HEK293 (cell line): ENCODE data around the gene TPI1.

ENCODE experiments used
- CTCF ChIA-PET: fragments of 350-600 bp; formaldehyde crosslinking; extraction: SDS; loops from one replicate; lab custom pipeline; 2021; ENCODE audit warnings: antibody characterized with exemption; lab: Yijun Ruan, JAX
- POLR2A ChIA-PET: fragments of 300-600 bp; formaldehyde crosslinking; extraction: SDS; loops from one replicate; lab custom pipeline; 2020; ENCODE audit warnings: antibody characterized with exemption, inconsistent platforms; lab: Yijun Ruan, JAX
- H3K27ac ChIP-seq: fragments of 200-500 bp; sonication (Bioruptor generic); 2 replicates; pipeline ENCODE4 v1.5.1; 2014; ENCODE audit warnings: low read depth, low read length, control low read depth, inconsistent platforms; ENCODE audit errors: extremely low read depth
- H3K36me3 ChIP-seq, 2 experiments: fragments of 200-500 bp in 1 of 2; sonication (Bioruptor generic) in 1 of 2; 1 replicate in 1 of 2; 2 replicates in 1 of 2; pipeline ENCODE4 v1.5.1; 2014 to 2017; ENCODE audit warnings: inconsistent platforms in 2 of 2, low read length in 2 of 2; ENCODE audit not compliant: control insufficient read depth in 2 of 2, insufficient read depth in 1 of 2
- H3K4me1 ChIP-seq: fragments of 200-500 bp; sonication (Bioruptor generic); 2 replicates; pipeline ENCODE4 v1.5.1; 2014; ENCODE audit warnings: mild to moderate bottlenecking, low read length, inconsistent platforms; ENCODE audit not compliant: control insufficient read depth, insufficient read depth
- H3K4me3 ChIP-seq: 2 replicates; pipeline ENCODE4 v1.5.1; 2011; ENCODE audit warnings: low read depth, mild to moderate bottlenecking, control low read depth, low read length, moderate library complexity
- H3K9me3 ChIP-seq: fragments of 200-500 bp; sonication (Bioruptor generic); 2 replicates; pipeline ENCODE4 v1.5.1; 2014; ENCODE audit warnings: low read depth, low read length, inconsistent platforms; ENCODE audit not compliant: control insufficient read depth, insufficient read depth
- BCL11B ChIP-seq: fragments of 450-650 bp; formaldehyde crosslinking; IDR thresholded peaks from 2 replicates; pipeline ENCODE4 v1.5.1; 2016; ENCODE audit warnings: low read depth, missing biosample characterization, missing genetic modification characterization
- CTCF ChIP-seq: fragments of 450-650 bp; formaldehyde crosslinking; IDR thresholded peaks from 2 replicates; pipeline ENCODE4 v1.5.1; 2016; ENCODE audit warnings: missing biosample characterization, missing genetic modification characterization
- GLIS1 ChIP-seq: fragments of 450-650 bp; formaldehyde crosslinking; IDR thresholded peaks from 2 replicates; pipeline ENCODE4 v1.5.1; 2016; ENCODE audit warnings: missing biosample characterization, missing genetic modification characterization
- GLIS2 ChIP-seq: fragments of 450-650 bp; formaldehyde crosslinking; IDR thresholded peaks from 2 replicates; pipeline ENCODE4 v1.5.1; 2016; ENCODE audit warnings: missing biosample characterization, missing genetic modification characterization
- KLF7 ChIP-seq: fragments of 450-650 bp; formaldehyde crosslinking; IDR thresholded peaks from 2 replicates; pipeline ENCODE4 v1.5.1; 2016; ENCODE audit warnings: missing biosample characterization, missing genetic modification characterization, borderline replicate concordance
- MZF1 ChIP-seq: fragments of 450-650 bp; formaldehyde crosslinking; IDR thresholded peaks from 2 replicates; pipeline ENCODE4 v1.5.1; 2017; ENCODE audit warnings: missing biosample characterization, missing genetic modification characterization, borderline replicate concordance
- REPIN1 ChIP-seq: fragments of 450-650 bp; formaldehyde crosslinking; IDR thresholded peaks from 2 replicates; pipeline ENCODE4 v1.5.1; 2017; ENCODE audit warnings: missing biosample characterization, missing genetic modification characterization, low read depth
- YY1 ChIP-seq: fragments of 450-650 bp; formaldehyde crosslinking; IDR thresholded peaks from 2 replicates; pipeline ENCODE4 v1.5.1; 2018; ENCODE audit warnings: missing biosample characterization, missing genetic modification characterization
- ZBTB1 ChIP-seq: fragments of 450-650 bp; formaldehyde crosslinking; IDR thresholded peaks from 2 replicates; pipeline ENCODE4 v1.5.1; 2016; ENCODE audit warnings: missing biosample characterization, missing genetic modification characterization
- ZBTB11 ChIP-seq: fragments of 450-650 bp; formaldehyde crosslinking; conservative IDR thresholded peaks from 2 replicates; pipeline ENCODE4 v1.5.1; 2016; ENCODE audit warnings: low read depth, missing biosample characterization, missing genetic modification characterization
- ZBTB17 ChIP-seq: fragments of 450-650 bp; formaldehyde crosslinking; IDR thresholded peaks from 2 replicates; pipeline ENCODE4 v1.5.1; 2016; ENCODE audit warnings: missing biosample characterization, missing genetic modification characterization
- ZBTB20 ChIP-seq: fragments of 450-650 bp; formaldehyde crosslinking; IDR thresholded peaks from 2 replicates; pipeline ENCODE4 v1.5.1; 2016; ENCODE audit warnings: missing biosample characterization, missing genetic modification characterization
- ZBTB48 ChIP-seq: fragments of 450-650 bp; formaldehyde crosslinking; IDR thresholded peaks from 2 replicates; pipeline ENCODE4 v1.5.1; 2016; ENCODE audit warnings: missing biosample characterization, missing genetic modification characterization
- ZEB2 ChIP-seq: fragments of 450-650 bp; formaldehyde crosslinking; IDR thresholded peaks from 2 replicates; pipeline ENCODE4 v1.5.1; 2016; ENCODE audit warnings: missing biosample characterization, missing genetic modification characterization
- ZNF121 ChIP-seq: fragments of 450-650 bp; formaldehyde crosslinking; IDR thresholded peaks from 2 replicates; pipeline ENCODE4 v1.5.1; 2016; ENCODE audit warnings: missing biosample characterization, missing genetic modification characterization
- ZNF133 ChIP-seq: fragments of 450-650 bp; formaldehyde crosslinking; IDR thresholded peaks from 2 replicates; pipeline ENCODE4 v1.5.1; 2016; ENCODE audit warnings: missing biosample characterization, missing genetic modification characterization
- ZNF223 ChIP-seq: fragments of 450-650 bp; formaldehyde crosslinking; IDR thresholded peaks from 2 replicates; pipeline ENCODE4 v1.5.1; 2016; ENCODE audit warnings: missing biosample characterization, missing genetic modification characterization
- ZNF585B ChIP-seq: fragments of 450-650 bp; formaldehyde crosslinking; IDR thresholded peaks from 2 replicates; pipeline ENCODE4 v1.5.1; 2016; ENCODE audit warnings: missing biosample characterization, missing genetic modification characterization
- ZNF610 ChIP-seq: fragments of 450-650 bp; formaldehyde crosslinking; IDR thresholded peaks from 2 replicates; pipeline ENCODE4 v1.5.1; 2016; ENCODE audit warnings: missing biosample characterization, missing genetic modification characterization, borderline replicate concordance
- ZNF645 ChIP-seq: fragments of 450-650 bp; formaldehyde crosslinking; IDR thresholded peaks from 2 replicates; pipeline ENCODE4; 2016; ENCODE audit warnings: missing biosample characterization, missing genetic modification characterization
- ZNF704 ChIP-seq: fragments of 450-650 bp; formaldehyde crosslinking; IDR thresholded peaks from 2 replicates; pipeline ENCODE4 v1.5.1; 2016; ENCODE audit warnings: missing biosample characterization, missing genetic modification characterization
- ZSCAN30 ChIP-seq: fragments of 450-650 bp; IDR thresholded peaks from 2 replicates; pipeline ENCODE4 v1.5.1; 2018; ENCODE audit warnings: missing biosample characterization, mild to moderate bottlenecking, missing genetic modification characterization, moderate library complexity

TPI1 gene

GRCh38 chr12:6828781-6829535 is 38.4 kb upstream of the TPI1 start (continued):
- TF ChIP-seq BCL11B (tag by site-specific recombination) (0 out of 2 replicates have a peak, but pooled peaks have one; percentile 72), REPIN1 (peak; percentile 88; the same call in 1 of the 2 replicates), ZBTB17 (tag by site-specific recombination) (peak; percentile 77; the same call in 1 of the 2 replicates), ZNF121 (tag by site-specific recombination) (0 out of 2 replicates have a peak, but pooled peaks have one; percentile 27), ZBTB1 (tag by site-specific recombination) (peak; percentile 7; the same call in 1 of the 2 replicates), ZBTB48 (tag by site-specific recombination) (peak; percentile 55), YY1 (peak; percentile 61; the same call in 1 of the 2 replicates), ZNF645 (tag by site-specific recombination) (0 out of 2 replicates have a peak, but pooled peaks have one; percentile 50), ZBTB11 (tag by site-specific recombination) (peak; percentile 59), ZNF704 (tag by site-specific recombination) (peak; percentile 72; the same call in 1 of the 2 replicates), KLF7 (tag by site-specific recombination) (0 out of 2 replicates have a peak, but pooled peaks have one; percentile 68), ZNF223 (no peak)
- TF ChIP-seq, all 188 proteins: peak for 73

GRCh38 chr12:6829536-6830220 is 37.7 kb upstream of the TPI1 start:
- ChIA-PET CTCF (interaction anchor here (0.6 to 3.0 kb wide), 5 partner anchors 42 to 116 kb away, joined by 3 to 10 read pairs (median 3); partner anchors contain the start of gene MLF2), POLR2A (interaction anchor here (0.8 to 6.0 kb wide), 12 partner anchors 9 to 77 kb away, joined by 3 to 55 read pairs (median 4); partner anchors contain the start of genes CDCA3, MLF2, PTMS and SPSB2)
- Histone ChIP-seq H3K27ac (peak overlapping the region; percentile 86; the same call in 1 of the 2 replicates), H3K4me1 (no peaks in the 10 kb centered on the region), H3K9me3 (no peaks in the 10 kb centered on the region), H3K36me3 (peaks cover 7 to 44% of the 10 kb centered on the region in 2 experiments), H3K4me3 (peak overlapping the region; percentile 47)
- no peak; the same call in 1 of the 2 replicates for TF ChIP-seq ZNF133 (tag by site-specific recombination)
- peak; percentile 92 for TF ChIP-seq MZF1 (tag by site-specific recombination)
- TF ChIP-seq ZEB2 = 0 out of 2 replicates have a peak, but pooled peaks have one; percentile 44
- peak; percentile 43 for TF ChIP-seq GLIS2 (tag by site-specific recombination)
- TF ChIP-seq ZBTB48 (tag by site-specific recombination) = 0 out of 2 replicates have a peak, but pooled peaks have one; percentile 41
- TF ChIP-seq ZBTB20 (tag by site-specific recombination) = no peak
- peak; percentile 10 for TF ChIP-seq GLIS1
- peak; percentile 63; the same call in 1 of the 2 replicates for TF ChIP-seq CTCF (tag by site-specific recombination)
- TF ChIP-seq ZNF610 = no peak
- TF ChIP-seq ZNF585B (tag by site-specific recombination) = peak; percentile 76
- TF ChIP-seq ZSCAN30 (tag by site-specific recombination) = peak; percentile 65; the same call in 1 of the 2 replicates
- TF ChIP-seq, all 188 proteins: peak for 8
